ENCODE results near the gene RARG.

Gene RARG

GRCh38 chr12:53173085-53173715, 58.8 kb downstream of the RARG start:
- FAIRE-seq (no peak), DNase-seq (ENCODE audit: insufficient read length, low spot score) (no peak)
- no peak for TF ChIP-seq CTCF (IDR thresholded peaks at IDR 0.05; ENCODE audit: insufficient read depth, missing control alignments)

- DNase-seq (ENCODE audit: insufficient read length, low spot score) (no peak), FAIRE-seq (no peak)
- no peak for TF ChIP-seq CTCF (IDR thresholded peaks at IDR 0.05; ENCODE audit: insufficient read depth, missing control alignments)
Measured at GRCh38 chr12:53172352-53172751, 59.7 kb downstream of the RARG start.

- TF ChIP-seq CTCF (IDR thresholded peaks at IDR 0.05; ENCODE audit: insufficient read depth, missing control alignments): no peak
- DNase-seq (ENCODE audit: insufficient read length, low spot score): no peak
- no peak for FAIRE-seq
Measured at GRCh38 chr12:53171725-53172329, 60.2 kb downstream of the RARG start.

GRCh38 chr12:53170876-53171724, 60.9 kb downstream of the RARG start:
- TF ChIP-seq CTCF (IDR thresholded peaks at IDR 0.05; ENCODE audit: insufficient read depth, missing control alignments): no peak
- DNase-seq (ENCODE audit: insufficient read length, low spot score) (no peak), FAIRE-seq (no peak)

GRCh38 chr12:53170215-53170614, 61.8 kb downstream of the RARG start:
- TF ChIP-seq CTCF (IDR thresholded peaks at IDR 0.05; ENCODE audit: insufficient read depth, missing control alignments): no peak
- DNase-seq (ENCODE audit: insufficient read length, low spot score): no peak
- FAIRE-seq: no peak

- FAIRE-seq (no peak), DNase-seq (ENCODE audit: insufficient read length, low spot score) (no peak)
- TF ChIP-seq CTCF (IDR thresholded peaks at IDR 0.05; ENCODE audit: insufficient read depth, missing control alignments): no peak
Measured at GRCh38 chr12:53169644-53170043, 62.4 kb downstream of the RARG start.

All from D721Med (cell line).